A549 treated with Mapracorat at 1 μM for 4 hours (cell line): ENCODE measurements around the gene FAM25A. TPM values are rescaled to one million over a fixed set of nuclear protein-coding genes. Genes with fewer than 3 reads are reported as not detected.

ENCODE experiments used
- total RNA-seq: library from RNA; stranded (reverse); fragments of 200-300 nt; extraction: Qiagen RNA extraction; gene quantifications from 5 replicates; pipeline ENCODE4 v1.2.3, GENCODE V29; 2022

The FAM25A gene
- not detected in 5 replicates for total RNA-seq

GRCh38 chr10:87020056-87020455 lies at the start of gene FAM25A:
TSS of gene FAM25A (plus strand) at chr10:87020294. CDS start at chr10:87020325, 31 bp downstream.

Other genes starting within 250 kb of the FAM25A start
- gene MMRN2, start 62.7 kb upstream of the FAM25A start, total RNA-seq: 0.73 to 1.6 TPM (median 0.98 TPM) in 5 replicates
- gene SNCG, start 61.7 kb upstream of the FAM25A start, total RNA-seq: 9.9 to 14.5 TPM (median 13.4 TPM) in 5 replicates
- gene ADIRF, start 51.8 kb upstream of the FAM25A start, total RNA-seq: not detected in 5 replicates
- 86.7 to 105 TPM (median 98.2 TPM) in 5 replicates for gene GLUD1, start 74.5 kb downstream of the FAM25A start, total RNA-seq
- 22.9 to 26.7 TPM (median 25.3 TPM) in 5 replicates for gene SHLD2, start 74.9 kb downstream of the FAM25A start, total RNA-seq
- 0.08 TPM in 1 of 5 replicates, not detected in the others for gene NUTM2A, start 205.2 kb downstream of the FAM25A start, total RNA-seq